ENCODE results near the gene XBP1. TPM values are rescaled to one million over a fixed set of nuclear protein-coding genes. Genes with fewer than 3 reads are reported as not detected.

Gene XBP1
- total and polyA plus RNA-seq, 2 experiments from 2014 or later = 95.1 to 195 TPM

- Histone ChIP-seq H3K27me3 (ENCODE audit: insufficient read depth) (no peaks in the 10 kb centered on the region), H4K20me1 (replicated peaks; ENCODE audit: insufficient read depth) (peaks cover 4% of the 10 kb centered on the region; the same call in 1 of the 2 replicates), H3K36me3 (ENCODE audit: insufficient read depth) (peaks cover 21% of the 10 kb centered on the region), H3K4me1 (ENCODE audit: insufficient read depth) (peaks cover 10% of the 10 kb centered on the region), H3F3A (replicated peaks; ENCODE audit: low read depth) (peaks cover 16% of the 10 kb centered on the region; the same call in 1 of the 2 replicates), H3K4me2 (peak overlapping the region; percentile 97), H3K27ac (ENCODE audit: low read depth) (no peak overlapping the region), H2AFZ (no peak overlapping the region), H3K4me3 (peak overlapping the region; percentile 3; the same call in 1 of the 2 replicates), H3K79me2 (replicated peaks; ENCODE audit: insufficient read depth) (peaks cover 46% of the 10 kb centered on the region), H3K9me2 (ENCODE audit: insufficient read depth) (no peaks in the 10 kb centered on the region)
- H3K4me3 Mint-ChIP-seq = peak overlapping the region; percentile 50
- H3K36me3 Mint-ChIP-seq (ENCODE audit: low read depth) = peaks cover 29% of the 10 kb centered on the region
- peak overlapping the region; percentile 59; the same call in 1 of the 2 replicates for H3K27ac Mint-ChIP-seq
- no peak for TF ChIP-seq EZH2phosphoT487 (IDR thresholded peaks at IDR 0.05; ENCODE audit: unreplicated experiment)
- no peak for TF ChIP-seq NANOG (IDR thresholded peaks at IDR 0.05; ENCODE audit: borderline replicate concordance)
- TF ChIP-seq CREB1 (CRISPR knock-in tag; IDR thresholded peaks at IDR 0.05; ENCODE audit: low read depth) = no peak
- TF ChIP-seq JUNB (IDR thresholded peaks at IDR 0.05; ENCODE audit: unreplicated experiment) = no peak
- no peak for TF ChIP-seq POLR2AphosphoS5 (IDR thresholded peaks at IDR 0.05; ENCODE audit: low read depth)
- TF ChIP-seq ETS1 (IDR thresholded peaks at IDR 0.05) = no peak
- TF ChIP-seq ZNF331 (CRISPR knock-in tag; IDR thresholded peaks at IDR 0.05; ENCODE audit: low read depth) = no peak
- no peak for TF ChIP-seq ZNF114 (CRISPR knock-in tag; IDR thresholded peaks at IDR 0.05)
- no peak for TF ChIP-seq STAT1 (IDR thresholded peaks at IDR 0.05; ENCODE audit: unreplicated experiment)
- no peak for TF ChIP-seq ZNF462 (CRISPR knock-in tag; IDR thresholded peaks at IDR 0.05)
- no peak for TF ChIP-seq CTCF (conservative IDR thresholded peaks at IDR 0.05; ENCODE audit: low read depth in 2 of 2)
- no peak for TF ChIP-seq EZH2 (IDR thresholded peaks at IDR 0.05; ENCODE audit: low read depth, unreplicated experiment)
- no peak for TF ChIP-seq REST (IDR thresholded peaks at IDR 0.05; ENCODE audit: unreplicated experiment)
- H3K9me3 Mint-ChIP-seq = no peaks in the 10 kb centered on the region; the same call in 2 of the 3 replicates
- H3K27me3 Mint-ChIP-seq (ENCODE audit: insufficient read depth, low read depth, poor library complexity) = peaks cover 14% of the 10 kb centered on the region
- peaks cover 22% of the 10 kb centered on the region for H3K4me1 Mint-ChIP-seq
- DNase-seq (ENCODE audit: low spot score) (peak; percentile 22), ATAC-seq (no peak)
Measured at GRCh38 chr22:28801845-28802594, 1.7 kb upstream of the XBP1 start.
